ENCODE results near the gene PRR20C. TPM values are rescaled to one million over a fixed set of nuclear protein-coding genes. Genes with fewer than 3 reads are reported as not detected.
"Not testable (repeated sequence)": the region's sequence is repeated elsewhere in the genome, so short reads cannot be mapped to it uniquely, and the experiment has no call there.

Gene PRR20C
- total RNA-seq (not detected in 2 replicates), polyA plus RNA-seq (not detected in 2 replicates), polyA minus RNA-seq (ENCODE audit: low replicate concordance) (not detected in 2 replicates)
- polyA plus RNA-seq (2012) = not detected in 2 replicates

DNA sequence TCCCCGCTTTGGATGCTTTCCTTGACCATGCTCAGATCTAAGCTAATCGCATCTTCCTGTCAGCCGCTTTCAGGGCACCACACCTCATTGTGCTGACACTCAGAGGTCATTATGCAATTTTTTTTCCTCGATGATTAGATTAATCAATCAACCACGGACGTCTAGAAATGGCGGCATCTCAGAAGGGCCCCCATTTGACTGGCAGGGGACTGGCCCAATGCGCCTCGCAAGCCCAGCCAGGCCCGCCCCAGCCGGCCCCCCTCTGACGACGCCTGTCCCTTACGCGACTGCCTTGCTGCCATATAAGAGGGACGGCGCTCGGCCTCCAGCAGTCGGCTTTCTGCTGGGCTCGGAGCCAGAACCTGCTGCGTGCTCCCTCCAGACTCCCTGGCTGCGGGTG, at the start of gene PRR20C:
TSS of gene PRR20C (plus strand) at position 301 of the 400 bp plus-strand sequence. CDS start 387 bp downstream, outside the sequence.
- not testable (repeated sequence) for H3K79me2 ChIP-seq (ENCODE audit: control insufficient read depth, insufficient read depth, low read length); DNase-seq (ENCODE audit: low read depth in 2 of 2); H3K27me3 ChIP-seq (ENCODE audit: control insufficient read depth, insufficient read depth, low read length); H2AFZ ChIP-seq (ENCODE audit: low read length); H3K9me3 ChIP-seq (ENCODE audit: control insufficient read depth, insufficient read depth, low read depth, low read length); H3K9ac ChIP-seq (ENCODE audit: insufficient read depth, low read length); H3K27ac ChIP-seq (ENCODE audit: insufficient read depth, low read length); H4K20me1 ChIP-seq (ENCODE audit: control insufficient read depth, extremely low read depth, insufficient read depth, low read length); H3K4me3 ChIP-seq (replicated peaks in 1 of 4; ENCODE audit: control extremely low read depth in 1 of 4, insufficient read depth in 1 of 4, low read depth in 3 of 4, low read length in 4 of 4); H3K4me2 ChIP-seq (ENCODE audit: extremely low read depth, insufficient read depth, low read length); H3K36me3 ChIP-seq (ENCODE audit: control insufficient read depth, insufficient read depth, low read length); H3K4me1 ChIP-seq (ENCODE audit: control insufficient read depth, extremely low read depth, insufficient read depth, low read length)

DNA sequence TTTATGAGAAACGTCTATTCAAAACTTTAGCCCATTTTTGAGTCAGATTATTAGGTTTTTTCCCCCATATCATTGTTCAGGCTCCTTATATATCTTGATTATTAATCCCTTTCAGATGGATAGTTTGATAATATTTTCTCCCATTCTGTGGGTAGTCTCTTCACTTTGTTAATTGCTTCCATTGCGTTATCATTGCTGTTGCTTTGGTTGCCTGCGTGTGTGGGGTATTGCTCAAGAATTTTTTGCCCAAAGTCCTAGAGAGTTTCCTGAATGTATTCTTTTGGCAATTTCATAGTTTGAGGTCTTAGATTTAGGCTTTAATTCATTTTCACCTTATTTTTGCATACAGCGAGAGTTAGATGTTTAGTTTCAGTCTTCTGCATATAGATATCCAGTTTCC, 38.9 kb upstream of the PRR20C start:
- no peak for TF ChIP-seq EZH2 (IDR thresholded peaks at IDR 0.05; ENCODE audit: low read length, missing control alignments)
- TF ChIP-seq, protein P1, sequence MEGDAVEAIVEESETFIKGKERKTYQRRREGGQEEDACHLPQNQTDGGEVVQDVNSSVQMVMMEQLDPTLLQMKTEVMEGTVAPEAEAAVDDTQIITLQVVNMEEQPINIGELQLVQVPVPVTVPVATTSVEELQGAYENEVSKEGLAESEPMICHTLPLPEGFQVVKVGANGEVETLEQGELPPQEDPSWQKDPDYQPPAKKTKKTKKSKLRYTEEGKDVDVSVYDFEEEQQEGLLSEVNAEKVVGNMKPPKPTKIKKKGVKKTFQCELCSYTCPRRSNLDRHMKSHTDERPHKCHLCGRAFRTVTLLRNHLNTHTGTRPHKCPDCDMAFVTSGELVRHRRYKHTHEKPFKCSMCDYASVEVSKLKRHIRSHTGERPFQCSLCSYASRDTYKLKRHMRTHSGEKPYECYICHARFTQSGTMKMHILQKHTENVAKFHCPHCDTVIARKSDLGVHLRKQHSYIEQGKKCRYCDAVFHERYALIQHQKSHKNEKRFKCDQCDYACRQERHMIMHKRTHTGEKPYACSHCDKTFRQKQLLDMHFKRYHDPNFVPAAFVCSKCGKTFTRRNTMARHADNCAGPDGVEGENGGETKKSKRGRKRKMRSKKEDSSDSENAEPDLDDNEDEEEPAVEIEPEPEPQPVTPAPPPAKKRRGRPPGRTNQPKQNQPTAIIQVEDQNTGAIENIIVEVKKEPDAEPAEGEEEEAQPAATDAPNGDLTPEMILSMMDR (conservative IDR thresholded peaks at IDR 0.05 in 1 of 2, IDR thresholded peaks at IDR 0.05 in 1 of 2; ENCODE audit: low read depth in 1 of 2, low read length in 2 of 2) = no peak
- H3K79me2 ChIP-seq (ENCODE audit: control insufficient read depth, insufficient read depth, low read length) = no peaks in the 10 kb centered on the region
- H3K27me3 ChIP-seq (ENCODE audit: control insufficient read depth, insufficient read depth, low read length) = no peaks in the 10 kb centered on the region
- no peaks in the 10 kb centered on the region for H3K9me3 ChIP-seq (ENCODE audit: control insufficient read depth, insufficient read depth, low read depth, low read length)
- no peak overlapping the region for H3K4me3 ChIP-seq (replicated peaks in 1 of 4; ENCODE audit: control extremely low read depth in 1 of 4, insufficient read depth in 1 of 4, low read depth in 3 of 4, low read length in 4 of 4)
- no peak overlapping the region for H3K4me2 ChIP-seq (ENCODE audit: extremely low read depth, insufficient read depth, low read length)
- H2AFZ ChIP-seq (ENCODE audit: low read length) = no peak overlapping the region
- no peak overlapping the region for H3K27ac ChIP-seq (ENCODE audit: insufficient read depth, low read length)
- H3K9ac ChIP-seq (ENCODE audit: insufficient read depth, low read length) = no peak overlapping the region
- no peak for DNase-seq (ENCODE audit: low read depth in 2 of 2)
- H4K20me1 ChIP-seq (ENCODE audit: control insufficient read depth, extremely low read depth, insufficient read depth, low read length) = no peaks in the 10 kb centered on the region
- no peaks in the 10 kb centered on the region for H3K4me1 ChIP-seq (ENCODE audit: control insufficient read depth, extremely low read depth, insufficient read depth, low read length)
- no peaks in the 10 kb centered on the region for H3K36me3 ChIP-seq (ENCODE audit: control insufficient read depth, insufficient read depth, low read length)

DNA sequence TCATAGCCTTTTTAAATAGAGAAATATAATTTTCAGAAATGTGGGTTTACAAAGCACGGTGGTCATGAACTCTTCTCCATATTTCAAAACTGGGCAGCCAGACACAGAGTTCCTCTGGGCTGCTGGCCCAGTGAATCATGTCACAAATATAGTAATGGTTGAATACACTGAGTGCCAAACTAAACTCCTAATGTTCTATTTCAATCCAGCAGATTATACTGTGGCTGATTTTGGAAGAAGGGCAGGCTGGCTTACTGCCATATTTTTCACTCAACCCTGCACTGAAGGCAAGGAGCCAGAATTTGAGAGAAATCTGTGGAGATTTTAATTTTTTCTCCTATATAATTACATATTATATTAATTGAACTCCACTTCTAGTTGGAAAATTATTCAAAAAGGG, 30.2 kb upstream of the PRR20C start:
- H3K79me2 ChIP-seq (ENCODE audit: control insufficient read depth, insufficient read depth, low read length) = no peaks in the 10 kb centered on the region
- TF ChIP-seq EZH2 (IDR thresholded peaks at IDR 0.05; ENCODE audit: low read length, missing control alignments) = no peak
- TF ChIP-seq, protein P1 (conservative IDR thresholded peaks at IDR 0.05 in 1 of 2, IDR thresholded peaks at IDR 0.05 in 1 of 2; ENCODE audit: low read depth in 1 of 2, low read length in 2 of 2) = no peak
- H3K27ac ChIP-seq (ENCODE audit: insufficient read depth, low read length) = no peak overlapping the region
- H3K4me2 ChIP-seq (ENCODE audit: extremely low read depth, insufficient read depth, low read length) = no peak overlapping the region
- no peaks in the 10 kb centered on the region for H4K20me1 ChIP-seq (ENCODE audit: control insufficient read depth, extremely low read depth, insufficient read depth, low read length)
- no peak overlapping the region for H3K4me3 ChIP-seq (replicated peaks in 1 of 4; ENCODE audit: control extremely low read depth in 1 of 4, insufficient read depth in 1 of 4, low read depth in 3 of 4, low read length in 4 of 4)
- no peaks in the 10 kb centered on the region for H3K36me3 ChIP-seq (ENCODE audit: control insufficient read depth, insufficient read depth, low read length)
- DNase-seq (ENCODE audit: low read depth in 2 of 2) = peak; percentile 3 to 31
- H3K9me3 ChIP-seq (ENCODE audit: control insufficient read depth, insufficient read depth, low read depth, low read length) = no peaks in the 10 kb centered on the region
- no peak overlapping the region for H3K9ac ChIP-seq (ENCODE audit: insufficient read depth, low read length)
- H3K4me1 ChIP-seq (ENCODE audit: control insufficient read depth, extremely low read depth, insufficient read depth, low read length) = no peaks in the 10 kb centered on the region
- no peak overlapping the region for H2AFZ ChIP-seq (ENCODE audit: low read length)
- H3K27me3 ChIP-seq (ENCODE audit: control insufficient read depth, insufficient read depth, low read length) = no peaks in the 10 kb centered on the region
